ENCODE results near the gene PTPRU.

GRCh38 chr1:29260531-29260930 lies 24.2 kb downstream of the PTPRU start:
- TF ChIP-seq JUN (IDR thresholded peaks at IDR 0.05) = no peak
- TF ChIP-seq, protein P1, sequence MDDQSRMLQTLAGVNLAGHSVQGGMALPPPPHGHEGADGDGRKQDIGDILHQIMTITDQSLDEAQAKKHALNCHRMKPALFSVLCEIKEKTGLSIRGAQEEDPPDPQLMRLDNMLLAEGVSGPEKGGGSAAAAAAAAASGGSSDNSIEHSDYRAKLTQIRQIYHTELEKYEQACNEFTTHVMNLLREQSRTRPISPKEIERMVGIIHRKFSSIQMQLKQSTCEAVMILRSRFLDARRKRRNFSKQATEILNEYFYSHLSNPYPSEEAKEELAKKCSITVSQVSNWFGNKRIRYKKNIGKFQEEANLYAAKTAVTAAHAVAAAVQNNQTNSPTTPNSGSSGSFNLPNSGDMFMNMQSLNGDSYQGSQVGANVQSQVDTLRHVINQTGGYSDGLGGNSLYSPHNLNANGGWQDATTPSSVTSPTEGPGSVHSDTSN (IDR thresholded peaks at IDR 0.05) = no peak
